Endothelial cell of umbilical vein (primary cell): ENCODE results near the gene NHLRC1. TPM values are rescaled to one million over a fixed set of nuclear protein-coding genes. Genes with fewer than 3 reads are reported as not detected.

Source experiments
- BruUV-seq: library from RNA; stranded (reverse); fragments of 400-500 nt; replicated peaks from 2 replicates; lab custom pipeline; 2021; lab: Mats Ljungman, UMichigan
- CTCF ChIA-PET: fragments of 300-600, 350-600 bp; sonication (Branson Sonifier 250); formaldehyde crosslinking; loops from one replicate; lab custom pipeline; 2021; ENCODE audit warnings: antibody characterized with exemption, inconsistent platforms; lab: Charles Lee
- POLR2A ChIA-PET: fragments of 300-600, 350-600 bp; sonication (Branson Sonifier 250); formaldehyde crosslinking; loops from one replicate; lab custom pipeline; 2021; ENCODE audit warnings: antibody characterized with exemption, inconsistent platforms; lab: Charles Lee
- DNase-seq: peaks from one replicate; pipeline ENCODE4 v3.0.0-alpha.2; 2011; ENCODE audit warnings: low read depth, low spot score
- FAIRE-seq: peaks from 2 replicates; lab custom pipeline; 2011; peaks lifted over from hg19 to GRCh38; lab: Jason Lieb, UNC
- H2AFZ ChIP-seq: 2 replicates; pipeline ENCODE4 v1.6.0; 2012; ENCODE audit warnings: low read depth, low read length, control low read depth, inconsistent platforms
- H3K27ac ChIP-seq: 2 replicates; pipeline ENCODE4 v1.5.1; 2011; ENCODE audit warnings: low read depth, mild to moderate bottlenecking, control low read depth, low read length, moderate library complexity; ENCODE audit not compliant: insufficient read depth
- H3K27me3 ChIP-seq, 2 experiments: 2 replicates each; pipeline versions ENCODE4 v1.6.0 to v1.6.1; 2011; ENCODE audit warnings: low read length in 2 of 2, mixed read lengths in 1 of 2; ENCODE audit not compliant: control insufficient read depth in 2 of 2, insufficient read depth in 2 of 2
- H3K36me3 ChIP-seq, 2 experiments: 2 replicates in 1 of 2; 3 replicates in 1 of 2; pipeline ENCODE4 v1.5.1; 2011; ENCODE audit warnings: low read length in 2 of 2, mild to moderate bottlenecking in 1 of 2, moderate library complexity in 1 of 2; ENCODE audit not compliant: control insufficient read depth in 2 of 2, insufficient read depth in 2 of 2; ENCODE audit errors: extremely low read depth in 1 of 2
- H3K4me1 ChIP-seq: 3 replicates; pipeline ENCODE4 v1.5.1; 2011; ENCODE audit warnings: mild to moderate bottlenecking, low read length; ENCODE audit not compliant: control insufficient read depth, insufficient read depth; ENCODE audit errors: extremely low read depth
- H3K4me2 ChIP-seq: 2 replicates; pipeline ENCODE4 v1.6.1; 2011; ENCODE audit warnings: low read length, control low read depth, mixed read lengths; ENCODE audit not compliant: insufficient read depth
- H3K4me3 ChIP-seq, 3 experiments: fragments of 200-600 bp in 1 of 3; sonication (generic), shearing (Covaris generic) in 1 of 3; replicated peaks in 1 of 3; 2 replicates each; pipeline ENCODE4 v1.5.1; 2011 to 2016; ENCODE audit warnings: control low read depth in 3 of 3, low read length in 3 of 3, mild to moderate bottlenecking in 2 of 3, inconsistent platforms in 1 of 3, low read depth in 1 of 3, moderate library complexity in 1 of 3; ENCODE audit not compliant: insufficient read depth in 1 of 3
- H3K79me2 ChIP-seq: 2 replicates; pipeline ENCODE4 v1.6.0; 2012; ENCODE audit warnings: low read length, inconsistent platforms; ENCODE audit not compliant: control insufficient read depth, insufficient read depth
- H3K9ac ChIP-seq: replicated peaks from 2 replicates; pipeline ENCODE3; 2011; ENCODE audit warnings: low read length, control low read depth; ENCODE audit not compliant: insufficient read depth; ENCODE audit errors: extremely low read depth
- H3K9me1 ChIP-seq: replicated peaks from 3 replicates; pipeline ENCODE4 v1.6.0; 2011; ENCODE audit warnings: mild to moderate bottlenecking, low read length; ENCODE audit not compliant: control insufficient read depth, insufficient read depth; ENCODE audit errors: extremely low read depth
- H3K9me3 ChIP-seq: replicated peaks from 2 replicates; pipeline ENCODE4 v1.5.1; 2012; ENCODE audit warnings: low read length, inconsistent platforms; ENCODE audit not compliant: control insufficient read depth, insufficient read depth
- H4K20me1 ChIP-seq: replicated peaks from 2 replicates; pipeline ENCODE3; 2011; ENCODE audit warnings: mild to moderate bottlenecking, low read length; ENCODE audit not compliant: control insufficient read depth, insufficient read depth; ENCODE audit errors: extremely low read depth
- EZH2 ChIP-seq: IDR thresholded peaks from 2 replicates; pipeline ENCODE4 v1.6.1; 2012; ENCODE audit warnings: borderline replicate concordance, low read depth, mild to moderate bottlenecking, moderate library complexity, low read length, inconsistent platforms; ENCODE audit not compliant: severe bottlenecking
- FOS ChIP-seq: IDR thresholded peaks from 2 replicates; pipeline ENCODE4 v1.6.1; 2011; ENCODE audit warnings: mild to moderate bottlenecking, low read length, moderate library complexity, borderline replicate concordance; ENCODE audit not compliant: insufficient read depth
- GATA2 ChIP-seq: IDR thresholded peaks from 2 replicates; pipeline ENCODE4 v1.7.0; 2011; ENCODE audit warnings: low read depth, mild to moderate bottlenecking, moderate library complexity, mixed read lengths, low read length; ENCODE audit not compliant: insufficient read length, insufficient read depth
- JUN ChIP-seq: IDR thresholded peaks from 2 replicates; pipeline ENCODE4 v1.6.1; 2011; ENCODE audit warnings: borderline replicate concordance, low read depth; ENCODE audit not compliant: insufficient read length, insufficient read depth
- MAX ChIP-seq: IDR thresholded peaks from 2 replicates; pipeline ENCODE4 v1.6.1; 2011; ENCODE audit not compliant: insufficient read depth, insufficient read length
- MYC ChIP-seq: IDR thresholded peaks from one replicate; pipeline ENCODE4 v1.6.1; 2011; ENCODE audit warnings: mild to moderate bottlenecking, low read depth, low read length
- POLR2A ChIP-seq: IDR thresholded peaks from 2 replicates; pipeline ENCODE4 v1.6.1; 2012; ENCODE audit warnings: low read depth, mild to moderate bottlenecking, control low read depth, low read length
- POLR2AphosphoS5 ChIP-seq: IDR thresholded peaks from 2 replicates; pipeline ENCODE4 v1.6.1; 2012; ENCODE audit warnings: low read depth, mild to moderate bottlenecking, control low read depth, low read length, moderate library complexity; ENCODE audit not compliant: insufficient read depth
- dilution Hi-C: fragments of 300-500 bp; cut with MboI; formaldehyde crosslinking; loops from one replicate; pipeline ENCODE4 v1.15.0; 2019; ENCODE audit warnings: low sequenced_read_pairs; ENCODE audit not compliant: extremely low pct_ligation_motif_present
- intact Hi-C: fragments of 100-400 bp; cut with micrococcal nuclease; formaldehyde crosslinking; loops from one replicate; pipeline ENCODE4 v1.10.0; 2022
- polyA plus RNA-seq, 4 experiments: library from polyadenylated mRNA; depleted of rRNA in 3 of 4; stranded (reverse) in 3 of 4; unstranded in 1 of 4; fragments of >200 nt; gene quantifications; 2 replicates each; pipeline versions ENCODE4 v1.2.1 to v1.2.3, GENCODE V29; 2011 to 2012; ENCODE audit warnings: missing spikeins in 1 of 4
- total RNA-seq: library from RNA; stranded (reverse); gene quantifications from 2 replicates; pipeline ENCODE4 v1.2.3, GENCODE V29; 2021
- TF ChIP-seq, protein P1 (sequence below), 2 donors: IDR thresholded peaks; 1 replicate in 1 of 2; 2 replicates in 1 of 2; pipeline ENCODE4 v1.5.1; 2011; ENCODE audit warnings: low read length in 2 of 2, mild to moderate bottlenecking in 2 of 2, moderate library complexity in 2 of 2, control low read depth in 1 of 2, inconsistent platforms in 1 of 2, low read depth in 1 of 2; ENCODE audit not compliant: insufficient read depth in 1 of 2; ENCODE audit errors: extremely low read depth in 1 of 2

The NHLRC1 gene
- total and polyA plus RNA-seq, 2 donors (not counting 3 experiments of a cell fraction or from before 2014, with no cell fraction given): 1.7 to 2.3 TPM

DNA sequence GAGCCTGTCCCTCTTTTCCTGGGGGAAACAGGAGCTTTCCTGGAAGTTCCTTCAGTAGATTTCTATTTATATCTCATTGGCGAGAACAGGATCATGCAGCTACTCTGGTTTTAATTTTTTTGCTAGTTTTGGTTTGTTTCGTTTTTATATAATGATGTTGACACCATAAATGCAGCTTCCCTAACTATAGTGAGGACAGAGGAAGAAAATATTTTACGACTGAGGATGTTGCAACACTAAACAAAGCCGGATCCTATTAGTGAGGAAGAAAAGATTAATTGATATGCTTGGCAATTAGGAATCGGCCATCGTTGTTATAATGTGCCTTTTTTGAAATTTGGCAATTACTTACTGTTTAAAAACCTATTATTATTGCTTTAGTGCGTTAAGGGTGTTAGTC lies 49.4 kb upstream of the NHLRC1 start:
- no peak for TF ChIP-seq MYC
- no peak for TF ChIP-seq EZH2
- no peak for TF ChIP-seq JUN
- TF ChIP-seq POLR2A: no peak
- TF ChIP-seq, protein P1, sequence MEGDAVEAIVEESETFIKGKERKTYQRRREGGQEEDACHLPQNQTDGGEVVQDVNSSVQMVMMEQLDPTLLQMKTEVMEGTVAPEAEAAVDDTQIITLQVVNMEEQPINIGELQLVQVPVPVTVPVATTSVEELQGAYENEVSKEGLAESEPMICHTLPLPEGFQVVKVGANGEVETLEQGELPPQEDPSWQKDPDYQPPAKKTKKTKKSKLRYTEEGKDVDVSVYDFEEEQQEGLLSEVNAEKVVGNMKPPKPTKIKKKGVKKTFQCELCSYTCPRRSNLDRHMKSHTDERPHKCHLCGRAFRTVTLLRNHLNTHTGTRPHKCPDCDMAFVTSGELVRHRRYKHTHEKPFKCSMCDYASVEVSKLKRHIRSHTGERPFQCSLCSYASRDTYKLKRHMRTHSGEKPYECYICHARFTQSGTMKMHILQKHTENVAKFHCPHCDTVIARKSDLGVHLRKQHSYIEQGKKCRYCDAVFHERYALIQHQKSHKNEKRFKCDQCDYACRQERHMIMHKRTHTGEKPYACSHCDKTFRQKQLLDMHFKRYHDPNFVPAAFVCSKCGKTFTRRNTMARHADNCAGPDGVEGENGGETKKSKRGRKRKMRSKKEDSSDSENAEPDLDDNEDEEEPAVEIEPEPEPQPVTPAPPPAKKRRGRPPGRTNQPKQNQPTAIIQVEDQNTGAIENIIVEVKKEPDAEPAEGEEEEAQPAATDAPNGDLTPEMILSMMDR (IDR thresholded peaks at IDR 0.05; ENCODE audit: extremely low read depth in 1 of 2, insufficient read depth in 1 of 2, low read depth in 1 of 2, low read length in 2 of 2): no peak
- no peak for TF ChIP-seq FOS
- no peak for TF ChIP-seq MAX
- TF ChIP-seq POLR2AphosphoS5: no peak
- TF ChIP-seq GATA2: no peak

More for the DNA sequence above, 49.4 kb upstream of the NHLRC1 start:
- Histone ChIP-seq H3K4me2 (no peak overlapping the region), H3K4me3 (no peak overlapping the region), H3K9ac (no peak overlapping the region), H3K4me1 (no peaks in the 10 kb centered on the region), H3K36me3 (no peaks in the 10 kb centered on the region), H4K20me1 (no peaks in the 10 kb centered on the region), H3K79me2 (no peaks in the 10 kb centered on the region), H3K27ac (no peak overlapping the region), H3K27me3 (no peaks in the 10 kb centered on the region), H3K9me3 (no peaks in the 10 kb centered on the region), H3K9me1 (no peaks in the 10 kb centered on the region), H2AFZ (no peak overlapping the region)
- CTCF ChIA-PET: interaction anchor here (1.3 kb wide), 1 partner anchor 20 kb away, joined by 3 read pairs; no protein-coding TSS in a partner anchor
- dilution Hi-C loops (no loop called here), intact Hi-C loops (no loop called here)
- DNase-seq: no peak
- POLR2A ChIA-PET: no interaction called here
- no peak for FAIRE-seq
- BruUV-seq: no TSS peak
